Spleen (tissue), 11 donors: ENCODE results near the gene DCST2. TPM values are rescaled to one million over a fixed set of nuclear protein-coding genes. Genes with fewer than 3 reads are reported as not detected.

Experiments used
- DNase-seq: peaks from one replicate; pipeline ENCODE4 v3.0.0-alpha.2; 2020
- H3K27ac ChIP-seq, 8 donors: fragments of 200-600 bp; sonication (generic) in 7 of 8; 1 replicate in 4 of 8; 2 replicates in 4 of 8; pipeline versions ENCODE4 v1.5.0 to v1.8.0; 2016 to 2021; ENCODE audit warnings: inconsistent platforms in 4 of 8, mild to moderate bottlenecking in 4 of 8, moderate library complexity in 1 of 8
- H3K27me3 ChIP-seq, 7 donors: fragments of 200-600 bp; sonication (generic) in 6 of 7; replicated peaks in 1 of 7; 1 replicate in 4 of 7; 2 replicates in 3 of 7; pipeline versions ENCODE4 v1.5.0 to v1.8.0; 2016 to 2021; ENCODE audit warnings: inconsistent platforms in 3 of 7, mild to moderate bottlenecking in 1 of 7
- H3K36me3 ChIP-seq, 6 donors: fragments of 200-600 bp; sonication (generic) in 5 of 6; 1 replicate in 4 of 6; 2 replicates in 2 of 6; pipeline versions ENCODE4 v1.5.0 to v1.8.0; 2016 to 2021; ENCODE audit warnings: inconsistent platforms in 2 of 6
- H3K4me1 ChIP-seq, 6 donors: fragments of 200-600 bp; sonication (generic) in 5 of 6; 1 replicate in 3 of 6; 2 replicates in 3 of 6; pipeline versions ENCODE4 v1.5.0 to v1.8.0; 2016 to 2021; ENCODE audit warnings: inconsistent platforms in 3 of 6
- H3K4me3 ChIP-seq, 8 donors: fragments of 200-600 bp; sonication (generic) in 7 of 8; 1 replicate in 4 of 8; 2 replicates in 4 of 8; pipeline versions ENCODE4 v1.5.0 to v1.8.0; 2016 to 2021; ENCODE audit warnings: inconsistent platforms in 4 of 8, mild to moderate bottlenecking in 4 of 8, moderate library complexity in 2 of 8
- H3K9me3 ChIP-seq, 8 donors: fragments of 200-600 bp; sonication (generic) in 7 of 8; 1 replicate in 4 of 8; 2 replicates in 4 of 8; pipeline versions ENCODE4 v1.5.0 to v1.8.0; 2016 to 2021; ENCODE audit warnings: inconsistent platforms in 4 of 8
- CTCF ChIP-seq, 11 experiments: fragments of 200-600 bp in 7 of 11; fragments of 450-650 bp in 4 of 11; sonication (generic) in 4 of 11; IDR thresholded peaks in 8 of 11; conservative IDR thresholded peaks in 3 of 11; 1 replicate in 7 of 11; 2 replicates in 4 of 11; pipeline versions ENCODE4 v1.4.0 to v1.8.0; 2016 to 2021; ENCODE audit warnings: antibody characterized with exemption in 11 of 11, inconsistent platforms in 4 of 11, mild to moderate bottlenecking in 1 of 11
- POLR2A ChIP-seq, 3 donors: fragments of 450-650 bp; IDR thresholded peaks; one replicate each; pipeline ENCODE4 v1.5.1; 2017; ENCODE audit warnings: antibody characterized with exemption in 3 of 3, mild to moderate bottlenecking in 1 of 3
- POLR2AphosphoS5 ChIP-seq, 3 donors: sonication (generic); formaldehyde crosslinking; IDR thresholded peaks; one replicate each; pipeline ENCODE4 v1.5.1; 2017; ENCODE audit warnings: antibody characterized with exemption in 3 of 3
- WGBS, 5 donors: extraction: QIAGEN DNeasy Blood & Tissue Kit in 3 of 5; methylation state at CpG; one replicate each; pipeline versions ENCODE4 v1.1.5 to v1.1.7; 2013 to 2018; 5-methylcytosine and 5-hydroxymethylcytosine counted together
- intact Hi-C: fragments of 100-400 bp; cut with DNase I; formaldehyde crosslinking; loops from one replicate; pipeline ENCODE4 v1.15.0; 2023; ENCODE audit warnings: low total_unique reads
- polyA plus RNA-seq, 3 donors: library from polyadenylated mRNA; stranded (reverse); fragments of 200-250 nt; gene quantifications; one replicate each; pipeline ENCODE4 v1.2.1, GENCODE V29; 2013
- total RNA-seq, 7 donors: library from RNA; depleted of rRNA in 3 of 7; stranded (reverse); fragments of >200 nt in 3 of 7; fragmentation: NEBNext Ultra II Directional in 4 of 7; extraction: Animal tissue kit (Norgen Biotek cat#: 25700) in 4 of 7; gene quantifications; one replicate each; pipeline versions ENCODE4 v1.1.0 to v1.2.1, GENCODE V29; 2016 to 2021
- donor health status: healthy with polysubstance abuse.
- donor health status: DM: no; HTN: no; CAD: no; lungs with moderate emphysema.
- donor health status: DM: no; HTN: no; CAD: no.
- donor health status: Bipolar disorder and iron deficiency.
- donor health status: healthy.
- donor health status: DM: no; HTN: no; CAD: no.
- donor health status: DM: yes; HTN: yes; CAD: no.

DCST2 gene
- total and polyA plus RNA-seq, 10 donors, result 0.54 to 4.1 (median 1.0) TPM; not detected in 1

- H3K36me3 ChIP-seq, result no peaks in the 10 kb centered on the region
- intact Hi-C loops, result no loop called here
- H3K4me3 ChIP-seq, result no peak overlapping the region
- no peak for DNase-seq
- peaks cover 0 to 19% (median 4%) of the 10 kb centered on the region in 6 donors for H3K4me1 ChIP-seq
- peaks cover 0 to 5% (median 0%) of the 10 kb centered on the region in 7 donors for H3K27me3 ChIP-seq
- no peak for TF ChIP-seq CTCF (IDR thresholded peaks at IDR 0.05 in 8 of 11, conservative IDR thresholded peaks at IDR 0.05 in 3 of 11)
- TF ChIP-seq POLR2A (IDR thresholded peaks at IDR 0.05), result no peak
- TF ChIP-seq POLR2AphosphoS5 (IDR thresholded peaks at IDR 0.05), result no peak
- H3K27ac ChIP-seq, result no peak overlapping the region
- H3K9me3 ChIP-seq, result no peaks in the 10 kb centered on the region
- WGBS, 5 donors, result 77 to 81% (median 79%) methylated on average over 18 to 20 of the region's 20 CpGs
Observed at GRCh38 chr1:155034318-155035208, 982 bp upstream of the DCST2 start.

- Histone ChIP-seq H3K36me3 (no peaks in the 10 kb centered on the region), H3K4me1 (peaks cover 0 to 19% (median 0%) of the 10 kb centered on the region in 6 donors), H3K4me3 (no peak overlapping the region), H3K27me3 (peaks cover 0 to 2% (median 0%) of the 10 kb centered on the region in 7 donors), H3K9me3 (no peaks in the 10 kb centered on the region), H3K27ac (no peak overlapping the region)
- DNase-seq, result no peak
- TF ChIP-seq POLR2A (IDR thresholded peaks at IDR 0.05), result no peak
- intact Hi-C loops, result no loop called here
- WGBS, 5 donors, result 87 to 91% (median 88%) methylated on average over 12 of the region's 12 CpGs
Observed at GRCh38 chr1:155032886-155033285, 695 bp downstream of the DCST2 start.

- Histone ChIP-seq H3K4me1 (peaks cover 0 to 10% (median 0%) of the 10 kb centered on the region in 6 donors), H3K36me3 (no peaks in the 10 kb centered on the region), H3K4me3 (no peak overlapping the region), H3K27ac (no peak overlapping the region), H3K27me3 (no peaks in the 10 kb centered on the region), H3K9me3 (no peaks in the 10 kb centered on the region)
- no peak for TF ChIP-seq POLR2A (IDR thresholded peaks at IDR 0.05)
- TF ChIP-seq POLR2AphosphoS5 (IDR thresholded peaks at IDR 0.05), result no peak
- TF ChIP-seq CTCF (IDR thresholded peaks at IDR 0.05 in 8 of 11, conservative IDR thresholded peaks at IDR 0.05 in 3 of 11), result no peak
- intact Hi-C loops, result no loop called here
- no peak for DNase-seq
- 76 to 93% (median 84%) methylated on average over 9 to 11 of the region's 11 CpGs for WGBS, 5 donors
Observed at GRCh38 chr1:155030899-155031298, 2.7 kb downstream of the DCST2 start.

GRCh38 chr1:155030243-155030795, 3.3 kb downstream of the DCST2 start:
- no peak for DNase-seq
- 80 to 93% (median 87%) methylated on average over 9 to 15 of the region's 15 CpGs for WGBS, 5 donors
- Histone ChIP-seq H3K4me3 (no peak overlapping the region), H3K27me3 (no peaks in the 10 kb centered on the region), H3K27ac (no peak overlapping the region), H3K36me3 (no peaks in the 10 kb centered on the region), H3K9me3 (no peaks in the 10 kb centered on the region), H3K4me1 (peaks cover 0 to 10% (median 0%) of the 10 kb centered on the region in 6 donors)
- TF ChIP-seq POLR2A (IDR thresholded peaks at IDR 0.05), result no peak
- no peak for TF ChIP-seq POLR2AphosphoS5 (IDR thresholded peaks at IDR 0.05)
- no peak for TF ChIP-seq CTCF (IDR thresholded peaks at IDR 0.05 in 8 of 11, conservative IDR thresholded peaks at IDR 0.05 in 3 of 11)
- intact Hi-C loops, result no loop called here
